ENCODE data around the gene ATP1A2.

ATP1A2 gene

DNA sequence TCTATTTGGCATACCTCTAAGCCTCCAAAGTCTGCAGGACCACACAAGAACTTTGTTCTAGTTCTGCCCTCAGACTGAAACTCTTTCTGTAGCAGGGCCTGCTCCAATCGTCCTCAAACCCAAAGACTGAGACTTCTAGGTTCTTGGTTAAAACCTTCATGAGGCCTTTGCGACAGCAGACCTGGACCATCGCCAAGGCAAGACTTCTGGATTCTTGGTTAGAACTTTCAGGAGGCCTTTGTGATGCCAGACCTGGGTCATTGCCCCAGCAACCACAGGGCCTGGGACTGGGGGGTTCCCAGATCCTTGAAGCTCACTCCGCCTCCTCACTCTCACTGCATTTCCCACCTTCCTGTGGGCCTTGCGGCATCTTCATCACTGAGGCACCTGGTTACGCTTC lies 35.7 kb downstream of the ATP1A2 start, which contains the start of gene ATP1A4:
Gene ATP1A4 (plus strand): TSS at position 301 of the 400 bp plus-strand sequence. CDS start 438 bp downstream, outside the sequence.
- DNase-seq = no peak

DNA sequence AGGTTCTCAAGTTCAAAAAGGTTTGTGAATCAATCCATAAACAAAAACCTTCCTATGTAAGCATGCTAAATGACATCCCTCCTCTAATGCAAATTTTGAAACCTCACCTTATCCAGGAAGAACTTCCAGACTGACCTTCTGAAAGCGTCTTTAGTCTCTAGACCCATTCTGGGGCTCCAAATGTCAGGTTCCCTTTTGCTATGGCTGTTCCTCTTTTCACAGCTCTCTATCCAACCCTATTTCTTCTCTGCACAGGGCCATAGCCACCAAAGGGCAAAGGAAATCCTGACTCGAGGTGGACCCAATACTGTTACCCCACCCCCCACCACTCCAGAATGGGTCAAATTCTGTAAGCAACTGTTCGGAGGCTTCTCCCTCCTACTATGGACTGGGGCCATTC lies 39.2 kb downstream of the ATP1A2 start:
- no peak for DNase-seq

DNA sequence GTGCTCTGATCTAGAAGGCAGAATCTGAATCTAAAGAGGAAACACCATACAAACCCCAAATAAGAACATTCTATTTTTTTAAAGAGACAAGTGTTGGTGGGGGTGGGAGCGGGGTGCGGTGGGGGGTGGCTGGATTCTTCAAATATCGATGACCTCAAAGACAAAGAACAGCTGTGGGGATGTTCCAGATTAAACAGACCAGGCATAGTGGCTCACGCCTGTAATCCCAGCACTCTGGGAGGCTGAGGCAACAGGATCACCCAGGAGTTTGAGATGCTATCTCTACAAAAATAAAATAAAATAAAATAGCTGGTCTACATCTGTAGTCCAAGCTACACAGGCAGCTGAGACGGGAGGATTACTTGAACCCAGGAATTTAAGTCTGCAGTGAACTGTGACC lies 40.8 kb downstream of the ATP1A2 start:
- DNase-seq = no peak

DNA sequence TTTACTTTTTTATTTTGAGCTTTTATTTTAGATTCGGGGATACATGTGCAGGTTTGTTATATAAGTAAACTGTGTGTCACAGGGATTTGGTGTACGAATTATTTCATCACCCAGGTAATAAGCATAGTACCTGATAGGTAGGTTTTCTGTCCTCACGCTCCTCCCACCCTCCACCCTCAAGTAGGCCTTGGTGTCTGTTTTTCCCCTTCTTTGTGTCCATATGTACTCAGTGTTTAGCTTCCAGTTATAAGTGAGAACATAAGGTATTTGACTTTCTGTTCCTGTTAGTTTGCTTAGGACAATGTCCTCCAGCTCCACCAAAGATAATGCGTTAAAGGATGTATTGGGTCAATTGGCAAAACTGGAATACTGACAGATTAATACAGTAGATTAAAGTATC lies 41.6 kb downstream of the ATP1A2 start:
- no peak for DNase-seq

DNA sequence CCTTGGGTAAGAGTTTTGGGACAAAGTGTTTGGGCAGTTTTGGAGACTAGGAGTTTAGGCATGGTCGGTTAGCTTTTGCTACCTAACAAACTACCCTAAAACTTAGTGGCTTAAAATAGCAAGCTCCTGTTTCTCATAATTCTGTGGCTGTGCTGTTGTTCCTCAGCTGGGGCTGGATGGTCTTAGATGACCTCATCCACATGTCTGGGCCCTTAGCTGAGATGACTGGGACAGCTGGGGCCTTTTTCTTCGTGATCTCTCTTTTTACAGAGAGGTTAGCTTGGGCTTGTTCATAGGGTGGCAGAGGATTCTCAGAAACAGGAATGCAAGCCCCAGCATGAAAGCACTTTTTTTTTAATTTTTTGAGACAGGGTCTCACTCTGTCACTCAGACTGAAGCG lies 42.5 kb downstream of the ATP1A2 start:
- no peak for DNase-seq

DNA sequence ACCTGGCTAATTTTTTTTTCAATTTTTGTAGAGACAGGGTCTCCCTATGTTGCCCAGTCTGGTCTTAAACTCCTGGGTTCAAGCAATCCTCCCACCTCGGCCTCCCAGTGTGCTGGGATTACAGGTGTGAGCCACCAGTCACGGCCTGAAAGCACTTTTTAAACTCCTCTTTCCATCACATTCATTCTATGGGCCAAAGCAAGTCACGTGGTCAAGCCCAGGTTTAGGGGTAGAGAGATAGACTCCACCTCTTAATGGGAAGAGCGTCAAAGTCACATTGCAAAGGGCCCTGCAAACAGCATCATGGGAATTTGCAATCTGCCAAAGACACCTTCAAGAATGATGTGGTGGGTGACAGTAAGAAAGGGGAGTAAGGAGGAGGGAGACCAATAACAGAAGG lies 43.0 kb downstream of the ATP1A2 start:
- no peak for DNase-seq

DNA sequence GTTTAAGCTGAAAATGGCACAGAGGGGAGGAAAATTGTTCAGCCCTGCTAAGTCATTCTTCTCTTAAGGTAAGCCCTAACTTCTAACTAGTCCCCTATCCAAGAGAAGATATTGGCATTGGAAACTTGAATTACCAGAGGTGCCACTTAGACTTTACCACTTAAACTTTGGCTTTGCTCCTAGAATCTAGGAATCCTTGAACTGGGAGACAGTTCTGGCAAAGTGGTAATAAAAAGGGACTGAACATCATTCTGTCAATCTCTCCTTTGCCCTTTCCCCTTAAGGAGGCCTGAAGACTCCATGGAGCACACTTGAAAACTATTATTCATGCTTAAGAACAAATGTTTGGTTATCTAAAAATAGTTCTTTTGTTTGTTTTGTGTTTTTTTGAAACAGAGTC lies 44.3 kb downstream of the ATP1A2 start:
- no peak for DNase-seq

DNA sequence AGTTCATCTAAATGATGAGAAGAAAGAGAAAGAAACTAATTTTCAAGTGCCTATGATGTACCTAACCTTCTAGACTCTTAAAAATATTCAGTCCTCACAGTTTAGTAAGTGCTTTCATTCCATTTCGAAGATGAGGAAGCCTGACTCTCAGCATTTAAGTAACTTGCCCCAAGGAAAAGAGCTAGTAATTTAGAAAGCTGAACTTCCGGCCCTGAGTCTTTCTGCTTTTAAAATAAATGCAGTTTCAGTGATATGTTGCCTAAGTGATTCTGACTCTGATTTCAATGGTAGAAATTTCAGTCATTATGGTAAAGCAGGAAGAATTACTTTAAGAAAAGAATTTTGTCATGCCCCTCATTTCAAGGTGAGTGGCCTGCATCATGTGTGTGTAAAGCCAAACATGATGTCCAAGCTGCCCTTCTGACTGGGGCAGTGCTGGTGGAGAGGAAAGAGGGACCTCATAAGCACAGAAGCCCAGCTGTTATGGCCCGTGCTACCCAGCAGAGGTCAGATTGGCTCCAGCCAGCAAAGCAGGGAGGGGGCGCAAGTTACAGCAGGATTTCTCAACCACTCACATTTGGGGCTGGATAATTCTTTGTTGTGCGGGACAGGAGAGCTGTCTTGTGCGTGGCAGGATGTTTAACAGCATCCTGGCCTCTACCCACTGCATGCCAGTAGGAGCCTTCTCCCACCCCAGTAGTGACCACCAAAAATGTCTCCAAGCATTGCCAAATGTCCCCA lies 46.6 kb downstream of the ATP1A2 start:
- no peak for DNase-seq

DNA sequence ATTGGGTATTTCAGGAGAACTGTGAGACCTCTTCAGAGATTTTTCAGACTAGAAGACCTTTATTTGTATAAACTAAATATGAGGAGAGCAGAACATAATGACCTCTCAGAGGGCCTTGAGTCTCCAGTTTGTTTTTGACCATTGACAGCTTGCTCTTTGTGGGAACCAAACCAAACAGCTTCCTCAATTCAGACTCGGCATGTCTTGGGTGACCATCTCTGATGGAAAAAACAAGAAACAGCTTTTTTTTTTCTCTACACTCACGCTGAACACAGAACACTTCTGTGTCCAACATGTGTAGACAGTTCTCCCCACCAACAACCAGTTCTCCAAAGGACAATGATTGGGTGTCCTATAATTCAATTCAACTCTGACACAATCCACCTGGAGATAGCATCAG lies 47.4 kb downstream of the ATP1A2 start:
- DNase-seq = no peak

DNA sequence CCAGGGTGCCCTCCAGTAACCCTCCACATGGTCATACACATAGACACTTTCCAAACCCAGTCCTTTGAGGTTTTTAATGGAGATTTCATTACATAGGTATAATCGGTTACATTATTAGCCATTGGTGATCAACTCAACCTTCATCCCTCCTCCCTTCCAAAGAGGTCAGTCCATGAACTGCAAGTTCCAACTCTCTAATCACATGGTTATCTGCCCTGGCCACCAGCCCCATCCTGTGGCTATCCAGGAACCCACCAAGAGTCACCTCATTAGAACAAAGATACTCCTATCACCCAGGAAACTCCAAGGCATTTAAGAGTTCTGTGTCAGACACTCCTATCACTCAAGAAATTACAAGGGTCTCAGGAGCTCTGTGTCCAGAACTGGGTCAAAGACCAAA lies 48.1 kb downstream of the ATP1A2 start:
- no peak for DNase-seq

DNA sequence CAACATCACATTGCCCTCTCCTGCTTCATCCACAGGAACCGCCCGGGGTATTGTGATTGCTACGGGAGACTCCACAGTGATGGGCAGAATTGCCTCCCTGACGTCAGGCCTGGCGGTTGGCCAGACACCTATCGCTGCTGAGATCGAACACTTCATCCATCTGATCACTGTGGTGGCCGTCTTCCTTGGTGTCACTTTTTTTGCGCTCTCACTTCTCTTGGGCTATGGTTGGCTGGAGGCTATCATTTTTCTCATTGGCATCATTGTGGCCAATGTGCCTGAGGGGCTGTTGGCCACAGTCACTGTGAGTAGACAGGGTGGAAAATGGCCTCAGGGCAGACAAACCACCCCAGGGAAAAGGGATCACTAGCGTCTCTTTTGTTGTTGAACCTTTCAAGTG lies 48.6 kb downstream of the ATP1A2 start:
- no peak for DNase-seq

DNA sequence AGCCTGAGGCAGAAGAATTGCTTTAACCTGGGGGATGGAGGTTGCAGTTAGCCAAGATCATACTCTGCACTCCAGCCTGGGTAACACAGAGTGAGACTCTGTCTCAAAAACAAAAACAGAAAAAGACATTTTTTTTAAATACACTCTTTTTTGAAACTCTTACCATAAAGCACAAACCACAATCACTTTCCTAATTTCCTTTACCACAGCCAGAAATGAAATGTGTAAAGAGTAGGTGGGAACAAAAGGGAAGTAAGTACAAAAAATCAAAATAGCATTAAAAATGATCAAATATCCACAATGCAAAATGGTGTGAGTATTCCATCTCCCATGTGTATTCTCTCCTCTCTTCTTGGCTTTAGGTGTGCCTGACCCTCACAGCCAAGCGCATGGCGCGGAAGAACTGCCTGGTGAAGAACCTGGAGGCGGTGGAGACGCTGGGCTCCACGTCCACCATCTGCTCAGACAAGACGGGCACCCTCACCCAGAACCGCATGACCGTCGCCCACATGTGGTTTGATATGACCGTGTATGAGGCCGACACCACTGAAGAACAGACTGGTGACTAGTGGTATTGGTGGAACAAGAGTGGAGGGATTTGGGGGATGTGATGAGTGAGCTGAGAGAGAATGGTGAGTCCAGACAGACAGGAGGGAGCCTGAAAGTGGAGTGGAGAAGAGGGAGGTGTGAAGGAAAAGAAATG lies 50.8 kb downstream of the ATP1A2 start:
- DNase-seq = no peak

DNA sequence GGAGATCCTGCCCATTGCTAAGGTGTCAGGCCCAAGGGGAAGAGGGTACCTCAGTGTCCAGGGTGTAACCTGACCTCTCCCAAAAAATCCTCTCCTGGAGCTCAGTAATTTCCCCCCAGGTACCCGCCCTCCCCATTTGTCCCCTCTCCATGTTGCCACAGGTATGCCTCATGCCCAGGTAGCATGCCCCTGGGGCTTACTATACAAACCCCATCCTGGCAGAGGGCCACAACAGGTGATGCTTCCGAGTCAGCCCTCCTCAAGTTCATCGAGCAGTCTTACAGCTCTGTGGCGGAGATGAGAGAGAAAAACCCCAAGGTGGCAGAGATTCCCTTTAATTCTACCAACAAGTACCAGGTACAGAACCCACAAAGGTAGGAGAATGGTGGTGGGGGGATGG lies 51.5 kb downstream of the ATP1A2 start:
- DNase-seq = no peak

DNA sequence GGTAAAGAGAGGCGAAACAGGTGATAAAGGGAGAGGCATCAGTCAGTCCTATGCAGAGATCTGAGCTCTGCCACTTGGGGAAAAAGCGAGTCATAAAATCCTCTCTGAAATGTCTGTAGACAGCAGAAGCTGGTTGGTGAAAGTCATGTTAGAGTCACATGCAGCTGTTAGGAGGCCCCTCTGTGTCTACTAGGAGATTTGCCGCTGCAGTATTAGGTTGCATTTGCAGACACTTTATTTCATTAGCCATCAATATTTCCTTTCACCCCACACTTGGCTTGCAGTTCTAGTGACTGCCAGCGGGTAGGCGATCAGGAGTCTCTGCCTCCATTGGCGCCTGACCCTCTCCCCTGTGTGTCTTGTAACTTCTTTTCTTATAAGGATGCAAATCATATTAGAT lies 52.0 kb downstream of the ATP1A2 start:
- DNase-seq = no peak

DNA sequence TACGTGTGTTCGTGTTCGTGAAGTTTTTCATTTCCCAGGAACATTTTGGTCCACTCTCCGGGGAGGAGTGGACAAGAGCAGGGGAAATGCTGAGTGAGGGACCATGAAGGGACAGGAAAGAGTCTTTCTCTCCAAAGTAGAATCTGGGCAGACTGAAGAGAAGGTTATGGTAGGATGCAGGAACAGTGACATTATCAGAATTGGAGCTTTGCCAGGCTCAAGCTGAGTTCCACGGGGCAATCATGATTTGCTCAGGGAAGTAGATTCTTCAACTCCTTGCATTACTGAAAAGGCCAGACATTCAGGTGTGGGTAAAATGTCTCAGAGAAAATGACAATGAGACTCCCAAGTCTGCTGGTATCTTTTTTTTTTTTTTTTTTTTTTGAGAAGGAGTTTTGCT lies 52.5 kb downstream of the ATP1A2 start:
- no peak for DNase-seq

DNA sequence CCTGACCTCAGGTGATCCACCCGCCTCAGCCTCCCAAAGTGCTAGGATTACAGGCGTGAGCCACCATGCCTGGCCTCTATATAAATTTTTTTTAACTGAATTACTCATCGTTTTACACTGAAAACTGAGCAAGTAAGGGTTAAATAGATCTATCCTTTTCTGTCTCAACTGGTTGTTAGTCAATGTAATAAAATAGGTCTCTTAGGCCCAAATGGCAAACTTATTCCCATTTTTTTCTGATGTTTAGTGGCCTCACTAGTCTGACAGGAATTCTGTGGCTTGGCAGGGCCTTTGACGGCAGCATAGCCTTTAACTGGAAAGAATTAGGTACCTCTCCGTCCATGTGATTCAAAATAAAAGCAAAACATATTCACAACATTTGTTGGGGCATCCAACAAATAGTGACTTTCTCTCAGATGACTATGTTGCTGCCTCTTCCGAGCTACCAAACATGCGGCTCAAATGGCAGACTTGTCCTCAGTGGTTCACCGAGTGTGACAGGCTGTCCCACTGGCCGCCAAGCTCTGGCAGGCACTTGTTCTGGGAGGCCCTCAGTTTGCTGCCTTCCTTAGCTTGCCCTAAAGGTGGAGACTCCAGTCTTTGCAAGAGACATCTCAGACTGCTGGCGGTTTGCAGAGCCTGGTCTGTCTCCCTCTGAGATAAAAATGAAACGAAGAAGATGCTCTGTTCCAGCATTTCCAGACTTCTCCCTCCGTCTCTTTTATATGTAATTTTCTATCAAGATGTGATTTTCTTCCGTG lies 53.2 kb downstream of the ATP1A2 start:
- no peak for DNase-seq

DNA sequence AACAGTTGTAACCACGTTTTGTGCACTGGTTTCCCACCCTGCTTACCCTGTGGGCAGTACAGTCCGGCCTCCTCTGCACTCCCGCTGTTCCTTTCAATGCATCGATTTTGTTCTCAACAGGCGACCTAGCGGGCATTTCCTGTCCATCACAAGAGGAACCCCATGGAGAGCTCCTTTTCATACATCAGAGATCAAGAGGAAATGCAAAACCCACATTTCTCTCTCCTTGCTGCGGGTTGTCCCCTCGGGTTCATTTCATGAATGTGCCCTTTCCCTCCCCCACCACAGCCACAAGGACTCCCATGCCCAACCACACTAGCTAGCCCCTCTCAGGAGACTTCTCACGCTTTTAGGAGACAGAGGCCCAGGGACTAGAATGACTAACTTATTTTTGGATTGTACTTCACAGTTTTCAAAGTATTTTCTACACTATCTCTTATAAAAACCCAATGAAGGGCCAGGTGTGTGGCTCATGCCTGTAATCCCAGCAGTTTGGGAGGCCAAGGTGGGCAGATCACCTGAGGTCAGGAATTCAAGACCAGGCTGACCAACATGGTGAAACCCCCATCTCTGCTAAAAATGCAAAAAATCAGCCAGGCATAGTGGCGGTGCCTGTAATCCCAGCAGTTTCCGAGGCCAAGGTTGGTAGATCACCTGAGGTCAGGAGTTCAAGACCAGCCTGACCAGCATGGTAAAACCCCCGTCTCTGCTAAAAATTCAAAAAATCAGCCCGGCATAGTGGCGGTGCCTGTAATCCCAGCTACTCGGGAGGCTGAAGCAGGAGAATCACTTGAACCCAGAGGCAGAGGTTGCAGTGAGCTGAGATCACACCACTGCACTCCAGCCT lies 54.2 kb downstream of the ATP1A2 start:
- DNase-seq = no peak

DNA sequence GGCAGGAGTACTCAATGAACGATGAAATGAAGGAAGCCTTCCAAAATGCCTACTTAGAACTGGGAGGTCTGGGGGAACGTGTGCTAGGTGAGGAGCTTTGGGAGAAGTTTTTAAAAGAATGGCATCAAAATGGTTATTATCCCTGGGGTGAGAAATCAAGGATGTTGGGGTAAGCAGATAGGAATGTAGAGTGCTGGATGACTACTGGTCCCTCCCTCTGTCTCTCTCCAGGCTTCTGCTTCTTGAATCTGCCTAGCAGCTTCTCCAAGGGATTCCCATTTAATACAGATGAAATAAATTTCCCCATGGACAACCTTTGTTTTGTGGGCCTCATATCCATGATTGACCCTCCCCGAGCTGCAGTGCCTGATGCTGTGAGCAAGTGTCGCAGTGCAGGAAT lies 55.8 kb downstream of the ATP1A2 start:
- DNase-seq = no peak

DNA sequence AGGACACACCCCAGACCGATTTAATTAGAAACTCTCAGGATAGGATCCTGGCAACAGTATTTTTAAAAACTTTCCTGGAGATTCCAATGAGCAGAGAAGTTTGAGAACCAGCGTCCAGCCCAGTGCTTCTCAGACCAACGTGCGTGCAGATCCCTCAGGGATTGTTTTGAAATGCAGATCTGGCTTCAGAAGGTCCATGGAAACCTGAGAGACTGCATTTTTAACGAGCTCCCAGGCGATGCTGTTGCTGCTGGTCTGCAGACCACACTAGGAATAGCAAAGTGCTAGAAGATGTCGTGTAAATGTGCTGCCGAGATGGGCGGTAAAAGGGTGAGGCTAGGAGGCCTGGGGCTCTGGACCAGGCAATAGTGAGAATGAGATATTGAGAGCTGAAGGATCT lies 56.4 kb downstream of the ATP1A2 start:
- no peak for DNase-seq

DNA sequence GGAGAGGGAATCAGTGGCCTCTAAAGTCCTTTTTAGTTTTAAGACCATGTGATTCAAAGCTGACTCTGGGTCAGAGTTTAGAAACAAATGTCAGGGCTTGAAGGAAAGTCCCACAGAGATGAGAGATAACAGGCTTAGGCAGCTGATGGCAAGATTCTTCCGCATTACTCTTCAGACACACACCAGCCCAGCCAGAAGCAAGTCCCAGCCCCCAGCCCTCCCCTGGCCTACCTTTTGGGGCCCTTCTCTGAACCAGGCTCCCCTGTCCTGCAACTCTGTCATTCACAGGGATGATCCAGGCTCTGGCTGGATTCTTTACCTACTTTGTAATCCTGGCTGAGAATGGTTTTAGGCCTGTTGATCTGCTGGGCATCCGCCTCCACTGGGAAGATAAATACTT lies 61.7 kb downstream of the ATP1A2 start:
- no peak for DNase-seq

DNA sequence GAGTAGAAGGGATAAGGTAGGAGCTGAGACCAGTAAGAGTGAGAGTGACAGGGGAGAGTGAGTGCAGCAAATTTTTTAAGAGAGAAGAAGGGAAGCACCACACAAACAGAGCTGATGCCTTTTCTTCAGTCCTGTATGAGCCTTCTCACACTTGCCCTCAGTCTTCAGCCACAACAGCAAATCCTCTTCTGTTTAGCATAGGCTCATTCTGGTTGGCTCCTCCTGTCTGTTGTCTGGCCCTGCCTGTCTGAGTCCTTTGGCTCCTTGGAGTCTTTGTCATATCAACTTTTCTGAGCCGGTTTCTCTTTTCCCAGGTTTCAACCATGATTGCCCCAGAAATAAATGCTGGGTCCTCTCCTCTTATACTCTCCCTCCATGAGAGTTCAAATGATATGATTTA lies 62.1 kb downstream of the ATP1A2 start:
- DNase-seq = no peak

DNA sequence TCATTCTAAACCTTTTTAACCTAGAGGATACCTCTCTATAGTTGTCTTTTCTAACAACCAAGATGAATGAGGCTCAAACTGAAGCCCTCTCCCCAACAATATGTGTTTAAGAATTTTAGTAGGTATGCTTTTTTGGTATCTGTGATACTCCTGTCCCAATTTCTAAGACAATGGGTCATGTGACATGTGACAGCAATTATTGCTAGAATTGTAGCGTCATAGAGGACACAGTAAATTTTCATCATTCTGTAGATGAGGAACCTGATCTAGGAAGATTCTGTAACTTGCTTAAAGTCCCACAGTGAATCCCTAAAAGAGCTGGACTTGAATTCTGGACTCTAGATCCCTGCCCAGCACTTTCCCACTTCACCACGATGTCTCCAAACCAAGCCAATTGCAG lies 63.2 kb downstream of the ATP1A2 start:
- no peak for DNase-seq

DNA sequence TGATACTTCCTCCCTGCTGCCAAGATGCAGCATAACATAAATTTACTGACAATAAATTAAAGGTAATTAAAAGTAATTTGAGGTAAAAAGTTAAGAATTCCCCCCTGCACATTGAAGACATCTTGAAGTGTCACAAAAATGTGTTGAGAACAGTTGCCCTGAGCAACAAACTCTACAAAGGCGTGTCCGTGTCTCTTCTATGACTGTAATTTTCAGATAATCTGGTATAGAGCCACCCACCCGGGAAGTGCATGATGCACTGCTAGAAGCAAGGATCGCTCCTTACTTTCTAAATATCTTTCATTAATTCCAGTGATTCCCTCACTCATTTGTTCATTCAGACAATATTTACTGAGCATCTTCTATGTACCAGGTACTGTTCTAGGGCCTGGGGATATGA lies 63.8 kb downstream of the ATP1A2 start:
- DNase-seq = no peak
